IMR-90 (cell line): ENCODE data around the gene SLC6A6. TPM values are rescaled to one million over a fixed set of nuclear protein-coding genes. Genes with fewer than 3 reads are reported as not detected.

Source experiments
- ATAC-seq: fragments of 200-7000 bp; cut with Tn5 transposase; 2 replicates; pipeline ENCODE4 v1.9.1; 2020; ENCODE audit warnings: low read depth, mild to moderate bottlenecking, moderate library complexity
- BruUV-seq: library from RNA; stranded (reverse); fragments of 400-500 nt; replicated peaks from 2 replicates; lab custom pipeline; 2021; lab: Mats Ljungman, UMichigan
- CTCF ChIA-PET: fragments of 300-600 bp; formaldehyde crosslinking; extraction: SDS; loops from one replicate; lab custom pipeline; 2021; ENCODE audit warnings: antibody characterized with exemption; lab: Yijun Ruan, JAX
- POLR2A ChIA-PET: fragments of 300-600 bp; sonication (Branson Sonifier 250); formaldehyde crosslinking; loops from one replicate; lab custom pipeline; 2022; ENCODE audit warnings: antibody characterized with exemption; ENCODE audit not compliant: unreplicated experiment; lab: Charles Lee
- DNase-seq: peaks from one replicate; pipeline ENCODE4 v3.0.0; 2013
- H2AFZ ChIP-seq: replicated peaks from 2 replicates; pipeline ENCODE3; 2013; ENCODE audit warnings: low read length, mild to moderate bottlenecking; ENCODE audit not compliant: poor library complexity
- H2AK5ac ChIP-seq: 2 replicates; pipeline ENCODE4 v1.6.1; 2013; ENCODE audit warnings: low read depth, low read length, inconsistent platforms
- H2AK9ac ChIP-seq: replicated peaks from 2 replicates; pipeline ENCODE3; 2013; ENCODE audit warnings: mild to moderate bottlenecking, low read depth, low read length, moderate library complexity; ENCODE audit not compliant: poor library complexity
- H2BK120ac ChIP-seq: 2 replicates; pipeline ENCODE4 v1.6.1; 2013; ENCODE audit warnings: low read depth, low read length, inconsistent platforms
- H2BK15ac ChIP-seq: 3 replicates; pipeline ENCODE4 v1.6.1; 2013; ENCODE audit warnings: low read depth, low read length, inconsistent platforms
- H2BK20ac ChIP-seq: 2 replicates; pipeline ENCODE4 v1.6.1; 2013; ENCODE audit warnings: low read depth, mild to moderate bottlenecking, inconsistent platforms, low read length, moderate library complexity
- H2BK5ac ChIP-seq: 2 replicates; pipeline ENCODE4 v1.6.1; 2013; ENCODE audit warnings: mild to moderate bottlenecking, low read depth, low read length, inconsistent platforms; ENCODE audit not compliant: poor library complexity, severe bottlenecking
- H3K14ac ChIP-seq: replicated peaks from 2 replicates; pipeline ENCODE4 v1.6.1; 2013; ENCODE audit warnings: low read depth, low read length, inconsistent platforms
- H3K18ac ChIP-seq: 2 replicates; pipeline ENCODE4 v1.6.1; 2013; ENCODE audit warnings: low read depth, low read length, control low read depth
- H3K23ac ChIP-seq: 2 replicates; pipeline ENCODE4 v1.6.1; 2013; ENCODE audit warnings: low read depth, low read length, inconsistent platforms
- H3K27ac ChIP-seq: 2 replicates; pipeline ENCODE4 v1.5.1; 2013; ENCODE audit warnings: mild to moderate bottlenecking, control low read depth, low read length; ENCODE audit not compliant: insufficient read depth
- H3K27me3 ChIP-seq: 2 replicates; pipeline ENCODE4 v1.6.1; 2013; ENCODE audit warnings: low read length; ENCODE audit not compliant: control insufficient read depth, insufficient read depth
- H3K36me3 ChIP-seq: 2 replicates; pipeline ENCODE4 v1.6.1; 2013; ENCODE audit warnings: low read length, mixed read lengths; ENCODE audit not compliant: control insufficient read depth, insufficient read depth
- H3K4ac ChIP-seq: 2 replicates; pipeline ENCODE4 v1.6.1; 2013; ENCODE audit warnings: low read depth, low read length, inconsistent platforms
- H3K4me1 ChIP-seq: 2 replicates; pipeline ENCODE4 v1.6.1; 2013; ENCODE audit warnings: low read length, mixed read lengths; ENCODE audit not compliant: control insufficient read depth, insufficient read depth
- H3K4me2 ChIP-seq: 2 replicates; pipeline ENCODE4 v1.6.1; 2013; ENCODE audit warnings: low read depth, mild to moderate bottlenecking, control low read depth, low read length, moderate library complexity
- H3K4me3 ChIP-seq: 2 replicates; pipeline ENCODE4 v1.5.1; 2013; ENCODE audit warnings: low read depth, mild to moderate bottlenecking, control low read depth, low read length, moderate library complexity; ENCODE audit not compliant: insufficient read depth
- H3K56ac ChIP-seq: 2 replicates; pipeline ENCODE4 v1.6.1; 2013; ENCODE audit warnings: low read length, inconsistent platforms; ENCODE audit not compliant: insufficient read depth; ENCODE audit errors: extremely low read depth
- H3K79me1 ChIP-seq, 2 experiments: 2 replicates each; pipeline ENCODE4 v1.6.1; 2013; ENCODE audit warnings: low read length in 2 of 2, inconsistent platforms in 1 of 2, low read depth in 1 of 2
- H3K9ac ChIP-seq: 2 replicates; pipeline ENCODE4 v1.6.1; 2013; ENCODE audit warnings: low read depth, low read length, control low read depth
- H3K9me1 ChIP-seq: 2 replicates; pipeline ENCODE4 v1.6.1; 2013; ENCODE audit warnings: low read length, inconsistent platforms; ENCODE audit not compliant: insufficient read depth
- H3K9me3 ChIP-seq: 2 replicates; pipeline ENCODE4 v1.6.1; 2013; ENCODE audit warnings: low read length; ENCODE audit not compliant: control insufficient read depth, insufficient read depth
- H4K20me1 ChIP-seq: 2 replicates; pipeline ENCODE4 v1.6.1; 2013; ENCODE audit warnings: low read length, inconsistent platforms; ENCODE audit not compliant: insufficient read depth
- H4K5ac ChIP-seq: 2 replicates; pipeline ENCODE4 v1.6.1; 2013; ENCODE audit warnings: mild to moderate bottlenecking, low read depth, low read length, control low read depth
- H4K8ac ChIP-seq, 2 experiments: 2 replicates each; pipeline ENCODE4 v1.6.1; 2013; ENCODE audit warnings: low read depth in 2 of 2, low read length in 2 of 2, control low read depth in 1 of 2, inconsistent platforms in 1 of 2
- H4K91ac ChIP-seq: 2 replicates; pipeline ENCODE4 v1.6.1; 2013; ENCODE audit warnings: low read depth, low read length, inconsistent platforms; ENCODE audit not compliant: insufficient read depth
- BHLHE40 ChIP-seq: fragments of 150-350 bp; IDR thresholded peaks from 2 replicates; pipeline ENCODE4 v1.6.1; 2016; ENCODE audit warnings: mild to moderate bottlenecking, low read depth, low read length
- CEBPB ChIP-seq: IDR thresholded peaks from 2 replicates; pipeline ENCODE4 v1.6.1; 2012; ENCODE audit warnings: low read depth, low read length, improper control_type of control experiment
- CHD1 ChIP-seq: IDR thresholded peaks from 2 replicates; pipeline ENCODE4 v1.6.1; 2012; ENCODE audit warnings: low read depth, low read length, improper control_type of control experiment
- FOS ChIP-seq: fragments of 150-350 bp; IDR thresholded peaks from 2 replicates; pipeline ENCODE4 v1.6.1; 2016; ENCODE audit warnings: low read depth, low read length
- MAFK ChIP-seq: IDR thresholded peaks from 2 replicates; pipeline ENCODE4 v1.6.1; 2012; ENCODE audit warnings: low read depth, low read length, improper control_type of control experiment
- MAZ ChIP-seq: IDR thresholded peaks from 2 replicates; pipeline ENCODE4 v1.6.1; 2012; ENCODE audit warnings: low read depth, mild to moderate bottlenecking, low read length, improper control_type of control experiment, moderate library complexity, borderline replicate concordance
- MXI1 ChIP-seq: IDR thresholded peaks from 2 replicates; pipeline ENCODE4 v1.6.1; 2012; ENCODE audit warnings: low read depth, mild to moderate bottlenecking, low read length, moderate library complexity, borderline replicate concordance
- NFE2L2 ChIP-seq: fragments of 150-350 bp; IDR thresholded peaks from 2 replicates; pipeline ENCODE4 v1.6.1; 2016; ENCODE audit warnings: low read depth, mild to moderate bottlenecking, low read length
- POLR2A ChIP-seq: IDR thresholded peaks from 2 replicates; pipeline ENCODE4 v1.6.1; 2012; ENCODE audit warnings: mild to moderate bottlenecking, low read depth, low read length
- RAD21 ChIP-seq: IDR thresholded peaks from 2 replicates; pipeline ENCODE4 v1.6.1; 2012; ENCODE audit warnings: low read length, improper control_type of control experiment
- RCOR1 ChIP-seq: IDR thresholded peaks from 2 replicates; pipeline ENCODE4 v1.6.1; 2012; ENCODE audit warnings: mild to moderate bottlenecking, low read length, improper control_type of control experiment; ENCODE audit not compliant: insufficient replicate concordance
- RFX5 ChIP-seq: IDR thresholded peaks from 2 replicates; pipeline ENCODE4 v1.8.0; 2012; ENCODE audit warnings: low read depth, mild to moderate bottlenecking, low read length, moderate library complexity
- SMC3 ChIP-seq: fragments of 150-350 bp; IDR thresholded peaks from 2 replicates; pipeline ENCODE4 v1.6.1; 2016; ENCODE audit warnings: low read depth, mild to moderate bottlenecking, antibody characterized with exemption, low read length, moderate library complexity
- WGBS, 2 experiments: methylation state at CpG; one replicate each; pipeline versions ENCODE4 v1.1.5 to v1.1.7; 2013; ENCODE audit warnings: missing lambda C conversion rate in 2 of 2; ENCODE audit not compliant: insufficient read length in 1 of 2; ENCODE audit errors: extremely low coverage in 2 of 2; 5-methylcytosine and 5-hydroxymethylcytosine counted together
- dilution Hi-C: fragments of 300-500 bp; cut with HindIII; formaldehyde crosslinking; loops from one replicate; pipeline ENCODE4 v1.14.3; 2018; ENCODE audit warnings: low sequenced_read_pairs; ENCODE audit not compliant: unreplicated experiment
- in situ Hi-C: fragments of 300-500 bp; cut with MboI; formaldehyde crosslinking; loops from 3 replicates; pipeline ENCODE4 v1.14.3; 2019; ENCODE audit warnings: low sequenced_read_pairs, inconsistent platforms, mixed read lengths
- intact Hi-C: fragments of 100-400 bp; cut with micrococcal nuclease; formaldehyde crosslinking; loops from 2 replicates; pipeline ENCODE4 v1.10.0; 2022
- polyA plus RNA-seq, 3 experiments: library from polyadenylated mRNA; depleted of rRNA; stranded (reverse); fragments of >200 nt; gene quantifications; 2 replicates each; pipeline ENCODE4 v1.2.3, GENCODE V29; 2012; ENCODE audit warnings: low replicate concordance in 1 of 3
- total RNA-seq: library from RNA; depleted of rRNA; stranded (reverse); fragments of >200 nt; gene quantifications from 2 replicates; pipeline ENCODE4 v1.2.3, GENCODE V29; 2012
- TF ChIP-seq, protein P1 (sequence below): conservative IDR thresholded peaks from 2 replicates; pipeline ENCODE4 v1.5.1; 2012; ENCODE audit warnings: mild to moderate bottlenecking, low read depth, low read length, improper control_type of control experiment
- TF ChIP-seq, protein P2 (sequence below): fragments of 150-350 bp; IDR thresholded peaks from 2 replicates; pipeline ENCODE4 v1.6.1; 2016; ENCODE audit warnings: low read depth, mild to moderate bottlenecking, low read length, moderate library complexity, borderline replicate concordance
- TF ChIP-seq, protein P3 (sequence below): fragments of 150-350 bp; IDR thresholded peaks from 2 replicates; pipeline ENCODE4 v1.6.1; 2017; ENCODE audit warnings: mild to moderate bottlenecking, antibody characterized with exemption, low read length, low read depth

Gene SLC6A6
- total and polyA plus RNA-seq, 2 of the 4 experiments (the other 2 are of a cell fraction) = 29.9 to 39.4 TPM

DNA sequence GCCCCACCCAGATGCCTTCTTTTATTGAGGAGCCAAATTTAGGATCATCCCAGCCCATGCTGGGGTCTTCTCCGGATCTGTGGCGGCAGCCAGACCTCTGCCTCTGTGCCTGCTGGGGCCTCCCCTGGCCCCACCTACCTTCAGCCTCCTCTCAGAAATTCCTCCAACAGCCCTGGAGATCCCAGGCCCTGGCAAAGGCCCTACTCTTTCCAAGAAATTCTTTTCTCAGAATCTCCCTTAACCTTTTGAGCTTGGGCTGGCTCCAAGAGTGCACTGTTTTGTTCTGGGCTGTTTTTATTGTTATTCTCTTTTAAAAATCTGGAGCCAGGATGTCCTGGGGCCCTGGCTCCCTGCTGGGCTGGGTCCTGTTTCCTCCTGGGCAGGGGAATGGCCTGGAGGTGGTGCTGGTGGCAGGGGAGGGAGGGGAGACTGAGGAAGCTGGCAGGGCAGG, 79.9 kb downstream of the SLC6A6 start:
- intact Hi-C loops (no loop called here), in situ Hi-C loops (no loop called here), dilution Hi-C loops (no loop called here)
- H3K18ac ChIP-seq = no peak overlapping the region
- no peak overlapping the region for H3K4me3 ChIP-seq
- TF ChIP-seq, protein P1, sequence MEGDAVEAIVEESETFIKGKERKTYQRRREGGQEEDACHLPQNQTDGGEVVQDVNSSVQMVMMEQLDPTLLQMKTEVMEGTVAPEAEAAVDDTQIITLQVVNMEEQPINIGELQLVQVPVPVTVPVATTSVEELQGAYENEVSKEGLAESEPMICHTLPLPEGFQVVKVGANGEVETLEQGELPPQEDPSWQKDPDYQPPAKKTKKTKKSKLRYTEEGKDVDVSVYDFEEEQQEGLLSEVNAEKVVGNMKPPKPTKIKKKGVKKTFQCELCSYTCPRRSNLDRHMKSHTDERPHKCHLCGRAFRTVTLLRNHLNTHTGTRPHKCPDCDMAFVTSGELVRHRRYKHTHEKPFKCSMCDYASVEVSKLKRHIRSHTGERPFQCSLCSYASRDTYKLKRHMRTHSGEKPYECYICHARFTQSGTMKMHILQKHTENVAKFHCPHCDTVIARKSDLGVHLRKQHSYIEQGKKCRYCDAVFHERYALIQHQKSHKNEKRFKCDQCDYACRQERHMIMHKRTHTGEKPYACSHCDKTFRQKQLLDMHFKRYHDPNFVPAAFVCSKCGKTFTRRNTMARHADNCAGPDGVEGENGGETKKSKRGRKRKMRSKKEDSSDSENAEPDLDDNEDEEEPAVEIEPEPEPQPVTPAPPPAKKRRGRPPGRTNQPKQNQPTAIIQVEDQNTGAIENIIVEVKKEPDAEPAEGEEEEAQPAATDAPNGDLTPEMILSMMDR = no peak
- no peak for TF ChIP-seq RAD21
- no peak for TF ChIP-seq MXI1
- TF ChIP-seq, protein P2, sequence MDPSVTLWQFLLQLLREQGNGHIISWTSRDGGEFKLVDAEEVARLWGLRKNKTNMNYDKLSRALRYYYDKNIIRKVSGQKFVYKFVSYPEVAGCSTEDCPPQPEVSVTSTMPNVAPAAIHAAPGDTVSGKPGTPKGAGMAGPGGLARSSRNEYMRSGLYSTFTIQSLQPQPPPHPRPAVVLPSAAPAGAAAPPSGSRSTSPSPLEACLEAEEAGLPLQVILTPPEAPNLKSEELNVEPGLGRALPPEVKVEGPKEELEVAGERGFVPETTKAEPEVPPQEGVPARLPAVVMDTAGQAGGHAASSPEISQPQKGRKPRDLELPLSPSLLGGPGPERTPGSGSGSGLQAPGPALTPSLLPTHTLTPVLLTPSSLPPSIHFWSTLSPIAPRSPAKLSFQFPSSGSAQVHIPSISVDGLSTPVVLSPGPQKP = no peak
- TF ChIP-seq SMC3 = no peak
- TF ChIP-seq MAFK = no peak
- no peak for TF ChIP-seq FOS
- TF ChIP-seq, protein P3, sequence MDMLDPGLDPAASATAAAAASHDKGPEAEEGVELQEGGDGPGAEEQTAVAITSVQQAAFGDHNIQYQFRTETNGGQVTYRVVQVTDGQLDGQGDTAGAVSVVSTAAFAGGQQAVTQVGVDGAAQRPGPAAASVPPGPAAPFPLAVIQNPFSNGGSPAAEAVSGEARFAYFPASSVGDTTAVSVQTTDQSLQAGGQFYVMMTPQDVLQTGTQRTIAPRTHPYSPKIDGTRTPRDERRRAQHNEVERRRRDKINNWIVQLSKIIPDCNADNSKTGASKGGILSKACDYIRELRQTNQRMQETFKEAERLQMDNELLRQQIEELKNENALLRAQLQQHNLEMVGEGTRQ = no peak
- no peak for TF ChIP-seq CHD1
- TF ChIP-seq CEBPB = no peak
- no peak for TF ChIP-seq NFE2L2
- TF ChIP-seq POLR2A = no peak
- TF ChIP-seq RCOR1 = no peak
- TF ChIP-seq BHLHE40 = no peak
- no peak for TF ChIP-seq RFX5
- no peak for TF ChIP-seq MAZ
- peaks cover 74% of the 10 kb centered on the region for H3K36me3 ChIP-seq
- peaks cover 10% of the 10 kb centered on the region; the same call in 1 of the 2 replicates for H3K9me1 ChIP-seq
- no peaks in the 10 kb centered on the region for H3K27me3 ChIP-seq
- H4K8ac ChIP-seq = no peak overlapping the region
- H2AFZ ChIP-seq = no peak overlapping the region
- no peak overlapping the region for H2AK5ac ChIP-seq
- H3K4me2 ChIP-seq = no peak overlapping the region
- H3K4ac ChIP-seq = no peak overlapping the region
- H4K20me1 ChIP-seq = no peaks in the 10 kb centered on the region
- no peak overlapping the region for H2BK5ac ChIP-seq
- no TSS peak for BruUV-seq
- no peak for DNase-seq
- no peaks in the 10 kb centered on the region for H3K9me3 ChIP-seq
- H3K23ac ChIP-seq = no peak overlapping the region
- H4K91ac ChIP-seq = no peak overlapping the region
- ChIA-PET CTCF (no interaction called here), POLR2A (no interaction called here)
- WGBS, 2 experiments = 80% methylated on average over 2 of the region's 2 CpGs; no CpG with 5 or more reads in 1 of the 2 experiments
- H3K9ac ChIP-seq = no peak overlapping the region
- ATAC-seq = no peak
- no peak overlapping the region for H3K27ac ChIP-seq
- H2BK20ac ChIP-seq = no peak overlapping the region
- H3K14ac ChIP-seq = no peak overlapping the region
- no peak overlapping the region for H4K5ac ChIP-seq
- no peaks in the 10 kb centered on the region for H3K4me1 ChIP-seq
- H3K56ac ChIP-seq = no peak overlapping the region
- no peak overlapping the region for H2BK15ac ChIP-seq
- no peaks in the 10 kb centered on the region for H3K79me1 ChIP-seq
- H2AK9ac ChIP-seq = no peak overlapping the region
- H2BK120ac ChIP-seq = no peak overlapping the region
